ENCODE measurements around the gene FAM89A.

- no peak for TF ChIP-seq EZH2 (IDR thresholded peaks at IDR 0.05)
- TF ChIP-seq POLR2AphosphoS5 (IDR thresholded peaks at IDR 0.05; ENCODE audit: borderline replicate concordance, low read depth, low read length), result no peak
Measured at GRCh38 chr1:231063331-231063730, 23.3 kb upstream of the FAM89A start.

Measured in SK-N-MC (cell line).